ENCODE data around the gene SSR2. TPM values are rescaled to one million over a fixed set of nuclear protein-coding genes. Genes with fewer than 3 reads are reported as not detected.
"Not testable (repeated sequence)": the region's sequence is repeated elsewhere in the genome, so short reads cannot be mapped to it uniquely, and the experiment has no call there.

SSR2 gene
- total RNA-seq, 2 experiments from 2014 or later, result 235 to 273 TPM

- DNase-seq, result no peak
- Mint-ChIP-seq H3K4me3 (peak overlapping the region; percentile 81), H3K27ac (peak overlapping the region; percentile 89), H3K4me1 (peaks cover 27% of the 10 kb centered on the region), H3K27me3 (no peaks in the 10 kb centered on the region), H3K9me3 (no peaks in the 10 kb centered on the region), H3K36me3 (ENCODE audit: low read depth) (peaks cover 9% of the 10 kb centered on the region)
- ChIA-PET POLR2A (no interaction called here), CTCF (interaction anchor here (0.8 kb wide), 1 partner anchor 9 kb away, joined by 3 read pairs; no protein-coding TSS in a partner anchor)
Measured at GRCh38 chr1:156055281-156056048, 34.7 kb upstream of the SSR2 start.

DNA sequence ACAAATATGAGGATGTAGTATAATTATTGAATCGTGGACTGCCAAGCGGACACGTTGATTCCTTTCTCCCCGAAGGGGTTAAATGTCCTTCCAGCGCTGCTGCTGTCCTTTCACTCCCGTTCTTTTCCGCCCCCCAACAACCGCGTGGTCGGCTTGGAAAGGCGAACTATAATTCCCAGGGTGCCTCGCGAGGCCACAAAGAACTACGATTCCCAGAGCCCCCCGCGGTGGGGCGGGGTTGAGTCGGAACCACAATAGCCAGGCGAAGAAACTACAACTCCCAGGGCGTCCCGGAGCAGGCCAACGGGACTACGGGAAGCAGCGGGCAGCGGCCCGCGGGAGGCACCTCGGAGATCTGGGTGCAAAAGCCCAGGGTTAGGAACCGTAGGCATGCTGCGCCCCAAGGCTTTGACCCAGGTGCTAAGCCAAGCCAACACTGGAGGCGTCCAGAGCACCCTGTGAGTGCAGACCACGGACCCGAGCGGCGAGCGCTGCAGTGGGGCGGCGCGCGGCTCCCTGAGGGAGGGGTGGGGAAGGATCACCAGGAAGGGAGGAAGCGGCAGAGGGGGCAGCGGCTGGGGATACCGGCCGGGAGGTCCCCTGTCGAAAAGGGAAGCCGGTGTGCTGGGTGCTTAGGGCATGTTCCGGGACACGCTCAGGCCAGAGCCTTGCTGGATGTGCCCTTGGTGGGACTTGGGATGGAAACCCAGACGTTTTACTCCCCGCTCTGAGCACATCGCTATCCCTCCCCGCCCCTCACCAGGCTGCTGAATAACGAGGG, 33.9 kb upstream of the SSR2 start, which contains the start of gene LAMTOR2:
Gene LAMTOR2 (plus strand): TSS at position 283 of the 781 bp plus-strand sequence. CDS start 108 bp downstream, at position 391.
- peaks cover 10% of the 10 kb centered on the region for H3K36me3 Mint-ChIP-seq (ENCODE audit: low read depth)
- ChIA-PET CTCF (interaction anchor here (0.5 to 1.5 kb wide), 4 partner anchors 29 to 244 kb away, joined by 3 to 6 read pairs (median 4); no protein-coding TSS in a partner anchor), POLR2A (no interaction called here)
- H3K4me3 Mint-ChIP-seq, result peak within 1 kb of the TSS; percentile 88
- H3K27me3 Mint-ChIP-seq, result no peaks in the 10 kb centered on the region
- DNase-seq, result peak; percentile 98
- peaks cover 27% of the 10 kb centered on the region for H3K4me1 Mint-ChIP-seq
- H3K27ac Mint-ChIP-seq, result peak within 1 kb of the TSS; percentile 89
- H3K9me3 Mint-ChIP-seq, result no peaks in the 10 kb centered on the region

- Mint-ChIP-seq H3K27ac (peak within 1 kb of the TSS; percentile 89), H3K4me1 (peaks cover 27% of the 10 kb centered on the region), H3K9me3 (no peaks in the 10 kb centered on the region), H3K27me3 (no peaks in the 10 kb centered on the region), H3K4me3 (peak within 1 kb of the TSS; percentile 88), H3K36me3 (ENCODE audit: low read depth) (peaks cover 16% of the 10 kb centered on the region)
- ChIA-PET POLR2A (no interaction called here), CTCF (interaction anchor here (0.5 to 1.8 kb wide), 7 partner anchors 13 to 243 kb away, joined by 3 to 6 read pairs (median 4); no protein-coding TSS in a partner anchor)
- peak; percentile 88 for DNase-seq
Measured at GRCh38 chr1:156053768-156054499, 33.2 kb upstream of the SSR2 start, which contains the start of gene UBQLN4. Gene UBQLN4, minus strand, starts transcription at chr1:156053798. Its CDS starts 97 bp downstream, at chr1:156053701.

GRCh38 chr1:156052862-156053767, 32.4 kb upstream of the SSR2 start:
- peak; percentile 75 for DNase-seq
- no peaks in the 10 kb centered on the region for H3K9me3 Mint-ChIP-seq
- CTCF ChIA-PET, result interaction anchor here (0.6 to 2.7 kb wide), 7 partner anchors 12 to 152 kb away, joined by 3 to 11 read pairs (median 4); no protein-coding TSS in a partner anchor
- POLR2A ChIA-PET, result interaction anchor here (0.6 kb wide), 1 partner anchor 45 kb away, joined by 3 read pairs; no protein-coding TSS in a partner anchor
- no peaks in the 10 kb centered on the region for H3K27me3 Mint-ChIP-seq
- H3K36me3 Mint-ChIP-seq (ENCODE audit: low read depth), result peaks cover 16% of the 10 kb centered on the region
- H3K4me1 Mint-ChIP-seq, result peaks cover 27% of the 10 kb centered on the region
- H3K4me3 Mint-ChIP-seq, result peak overlapping the region; percentile 88
- H3K27ac Mint-ChIP-seq, result peak overlapping the region; percentile 89

GRCh38 chr1:156051011-156051725, 30.4 kb upstream of the SSR2 start:
- DNase-seq, result no peak
- peaks cover 20% of the 10 kb centered on the region for H3K4me1 Mint-ChIP-seq
- POLR2A ChIA-PET, result interaction anchor here (0.9 kb wide), 1 partner anchor 26 kb away, joined by 4 read pairs; no protein-coding TSS in a partner anchor
- no peak overlapping the region for H3K4me3 Mint-ChIP-seq
- no peaks in the 10 kb centered on the region for H3K27me3 Mint-ChIP-seq
- H3K36me3 Mint-ChIP-seq (ENCODE audit: low read depth), result peaks cover 10% of the 10 kb centered on the region
- no peaks in the 10 kb centered on the region for H3K9me3 Mint-ChIP-seq
- CTCF ChIA-PET, result interaction anchor here (0.9 to 2.7 kb wide), 2 partner anchors 15 to 28 kb away, joined by 3 to 11 read pairs; no protein-coding TSS in a partner anchor
- H3K27ac Mint-ChIP-seq, result no peak overlapping the region

GRCh38 chr1:156050376-156050775, 29.6 kb upstream of the SSR2 start:
- Mint-ChIP-seq H3K27ac (no peak overlapping the region), H3K4me3 (no peak overlapping the region), H3K27me3 (no peaks in the 10 kb centered on the region), H3K4me1 (peaks cover 14% of the 10 kb centered on the region), H3K36me3 (ENCODE audit: low read depth) (peaks cover 10% of the 10 kb centered on the region), H3K9me3 (no peaks in the 10 kb centered on the region)
- DNase-seq, result no peak
- POLR2A ChIA-PET, result no interaction called here
- CTCF ChIA-PET, result interaction anchor here (0.6 kb wide), 1 partner anchor 167 kb away, joined by 3 read pairs; no protein-coding TSS in a partner anchor

DNA sequence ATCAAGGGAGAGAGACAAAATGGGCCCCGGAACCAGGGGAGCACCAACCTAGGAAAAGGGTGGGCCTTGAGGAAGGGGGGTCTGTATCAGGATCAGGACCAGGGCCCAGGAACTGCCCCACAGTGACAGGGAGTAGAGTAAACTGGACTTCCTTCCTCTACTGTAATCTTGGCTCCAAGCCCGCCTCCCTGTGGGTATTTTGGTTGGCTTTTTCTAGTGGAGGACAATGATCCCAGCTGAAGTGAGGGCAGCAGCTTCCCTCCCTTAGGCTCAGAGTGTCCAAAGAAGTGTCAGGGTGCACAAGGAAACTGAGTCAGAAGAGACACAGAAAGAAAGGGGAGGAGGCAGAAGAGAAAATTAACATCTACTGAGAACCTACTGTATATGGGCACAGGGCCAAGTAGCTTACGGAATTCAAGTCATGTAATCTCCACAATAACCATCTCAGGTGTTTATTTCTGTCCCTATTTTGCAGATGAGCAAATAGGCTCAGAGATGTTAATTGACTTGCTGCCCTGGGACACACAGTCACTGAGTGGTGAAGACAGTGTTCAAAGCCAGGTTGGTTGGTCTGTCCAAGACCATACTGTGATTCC, 28.0 kb upstream of the SSR2 start:
- H3K4me3 Mint-ChIP-seq, result no peak overlapping the region
- H3K27ac Mint-ChIP-seq, result no peak overlapping the region
- ChIA-PET POLR2A (no interaction called here), CTCF (interaction anchor here (0.6 to 2.2 kb wide), 4 partner anchors 18 to 110 kb away, joined by 3 to 6 read pairs (median 4); no protein-coding TSS in a partner anchor)
- H3K36me3 Mint-ChIP-seq (ENCODE audit: low read depth), result peaks cover 10% of the 10 kb centered on the region
- peaks cover 18% of the 10 kb centered on the region for H3K4me1 Mint-ChIP-seq
- DNase-seq, result no peak
- no peaks in the 10 kb centered on the region for H3K9me3 Mint-ChIP-seq
- no peaks in the 10 kb centered on the region for H3K27me3 Mint-ChIP-seq

GRCh38 chr1:156045076-156045475, 24.3 kb upstream of the SSR2 start:
- no peak for DNase-seq
- Mint-ChIP-seq H3K27ac (no peak overlapping the region), H3K4me1 (peaks cover 8% of the 10 kb centered on the region), H3K9me3 (no peaks in the 10 kb centered on the region), H3K4me3 (no peak overlapping the region), H3K27me3 (no peaks in the 10 kb centered on the region), H3K36me3 (ENCODE audit: low read depth) (peaks cover 16% of the 10 kb centered on the region)
- CTCF ChIA-PET, result interaction anchor here (1.3 to 2.7 kb wide), 3 partner anchors 16 to 64 kb away, joined by 3 to 11 read pairs (median 4); no protein-coding TSS in a partner anchor
- POLR2A ChIA-PET, result no interaction called here

DNA sequence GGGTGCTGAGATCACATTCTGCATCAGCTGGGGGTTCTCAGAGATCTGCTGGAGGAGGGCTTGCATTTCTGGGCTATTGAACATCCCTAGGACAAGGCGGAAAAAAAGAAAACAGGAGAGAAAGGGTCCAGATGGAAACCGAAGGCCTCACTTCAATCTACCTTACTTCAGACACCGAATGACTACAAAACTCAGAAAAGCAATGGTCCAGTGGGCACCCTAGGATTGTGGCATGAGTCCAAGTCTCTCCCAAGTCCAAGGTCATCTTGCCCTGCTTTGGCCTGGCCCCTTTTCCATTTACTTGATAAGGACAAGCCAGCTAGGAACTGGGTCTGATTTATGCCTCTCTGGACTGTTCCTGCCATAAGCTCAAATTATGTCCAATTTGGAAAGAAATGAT, 22.1 kb upstream of the SSR2 start:
- no peak overlapping the region for H3K27ac Mint-ChIP-seq
- POLR2A ChIA-PET, result interaction anchor here (0.7 kb wide), 1 partner anchor 200 kb away, joined by 3 read pairs; no protein-coding TSS in a partner anchor
- no peak for DNase-seq
- H3K9me3 Mint-ChIP-seq, result no peaks in the 10 kb centered on the region
- peaks cover 6% of the 10 kb centered on the region for H3K36me3 Mint-ChIP-seq (ENCODE audit: low read depth)
- H3K4me1 Mint-ChIP-seq, result peaks cover 8% of the 10 kb centered on the region
- no peak overlapping the region for H3K4me3 Mint-ChIP-seq
- CTCF ChIA-PET, result interaction anchor here (1.1 to 2.7 kb wide), 2 partner anchors 17 to 139 kb away, joined by 3 to 11 read pairs; no protein-coding TSS in a partner anchor
- no peaks in the 10 kb centered on the region for H3K27me3 Mint-ChIP-seq

GRCh38 chr1:156034991-156035390, 14.2 kb upstream of the SSR2 start:
- H3K9me3 Mint-ChIP-seq; H3K4me1 Mint-ChIP-seq; H3K4me3 Mint-ChIP-seq; DNase-seq; H3K27me3 Mint-ChIP-seq; H3K27ac Mint-ChIP-seq; H3K36me3 Mint-ChIP-seq (ENCODE audit: low read depth); POLR2A ChIA-PET: not testable (repeated sequence)
- CTCF ChIA-PET, result interaction anchor here (0.7 kb wide), 1 partner anchor 34 kb away, joined by 3 read pairs; no protein-coding TSS in a partner anchor

All from activated CD4-positive, alpha-beta T cell treated with anti-CD3 and anti-CD28 coated beads, Interleukin-2, amount 10 ng/mL, durations not matched to agents 7 days and 5 days (primary cell).